ELF-1 (cell line): ENCODE data around the gene PHETA1.
A peak's percentile ranks its signal among the peaks of the same experiment; 100 is the strongest.

Source experiments
- DNase-seq: peaks from one replicate; pipeline ENCODE4 v3.0.0-alpha.2; 2016; ENCODE audit warnings: low read depth, low spot score

Gene PHETA1

GRCh38 chr12:111322336-111323250 lies 46.3 kb downstream of the PHETA1 start:
- DNase-seq: no peak

GRCh38 chr12:111321317-111321716 lies 47.6 kb downstream of the PHETA1 start:
- DNase-seq: no peak

- no peak for DNase-seq
Measured at GRCh38 chr12:111320258-111321050, 48.4 kb downstream of the PHETA1 start.

GRCh38 chr12:111319600-111320257 lies 49.2 kb downstream of the PHETA1 start:
- no peak for DNase-seq

- no peak for DNase-seq
Measured at GRCh38 chr12:111318450-111318849, 50.4 kb downstream of the PHETA1 start.

- DNase-seq: no peak
Measured at GRCh38 chr12:111316671-111317070, 52.2 kb downstream of the PHETA1 start.

- no peak for DNase-seq
Measured at GRCh38 chr12:111314953-111315539, 53.8 kb downstream of the PHETA1 start.

GRCh38 chr12:111313833-111314259 lies 55.0 kb downstream of the PHETA1 start:
- peak; percentile 94 for DNase-seq

GRCh38 chr12:111312708-111313107 lies 56.2 kb downstream of the PHETA1 start:
- no peak for DNase-seq

- no peak for DNase-seq
Measured at GRCh38 chr12:111312016-111312415, 56.9 kb downstream of the PHETA1 start.

- DNase-seq: no peak
Measured at GRCh38 chr12:111311011-111311410, 57.9 kb downstream of the PHETA1 start.
